Upper lobe of right lung (tissue), 1 donor: ENCODE measurements around the gene GPS1. TPM values are rescaled to one million over a fixed set of nuclear protein-coding genes. Genes with fewer than 3 reads are reported as not detected.

ENCODE experiments used
- ATAC-seq: fragments of 200-7000 bp; cut with Tn5 transposase; one replicate; pipeline ENCODE4 v1.9.1; 2020; ENCODE audit warnings: mild to moderate bottlenecking, moderate library complexity
- DNase-seq: peaks from one replicate; pipeline ENCODE4 v3.0.0-alpha.2; 2020
- H3K27ac ChIP-seq: fragments of 200-600 bp; one replicate; pipeline ENCODE4 v1.8.0; 2022
- H3K27me3 ChIP-seq: fragments of 200-600 bp; one replicate; pipeline ENCODE4 v1.8.0; 2022; ENCODE audit warnings: mild to moderate bottlenecking
- H3K36me3 ChIP-seq: fragments of 200-600 bp; one replicate; pipeline ENCODE4 v1.8.0; 2022
- H3K4me1 ChIP-seq: fragments of 200-600 bp; one replicate; pipeline ENCODE4 v1.8.0; 2022
- H3K4me3 ChIP-seq: fragments of 200-600 bp; one replicate; pipeline ENCODE4 v1.8.0; 2022; ENCODE audit warnings: mild to moderate bottlenecking
- H3K9me3 ChIP-seq: fragments of 200-600 bp; one replicate; pipeline ENCODE4 v1.8.0; 2022
- CTCF ChIP-seq: fragments of 200-600 bp; IDR thresholded peaks from one replicate; pipeline ENCODE4 v1.8.0; 2022; ENCODE audit warnings: antibody characterized with exemption
- intact Hi-C: fragments of 100-400 bp; cut with DNase I; formaldehyde crosslinking; loops from one replicate; pipeline ENCODE4 v1.11.0; 2022
- total RNA-seq: library from RNA; stranded (reverse); fragmentation: NEBNext Ultra II Directional; extraction: Animal tissue kit (Norgen Biotek cat#: 25700); gene quantifications from one replicate; pipeline ENCODE4 v1.2.1, GENCODE V29; 2021
- donor health status: DM: no; HTN: yes; CAD: no; lungs with severe emphysema.

The GPS1 gene
- total RNA-seq, 1 donor from 2014 or later: 78.0 TPM

- peaks cover 3% of the 10 kb centered on the region for H3K36me3 ChIP-seq
- H3K27ac ChIP-seq: no peak overlapping the region
- intact Hi-C loops: no loop called here
- no peak for ATAC-seq
- no peaks in the 10 kb centered on the region for H3K27me3 ChIP-seq
- DNase-seq: no peak
- no peaks in the 10 kb centered on the region for H3K9me3 ChIP-seq
- no peak for TF ChIP-seq CTCF
- no peaks in the 10 kb centered on the region for H3K4me1 ChIP-seq
- H3K4me3 ChIP-seq: no peak overlapping the region
Measured at GRCh38 chr17:82073446-82073845, 21.7 kb downstream of the GPS1 start.

- intact Hi-C loops: no loop called here
- H3K4me3 ChIP-seq: no peak overlapping the region
- H3K36me3 ChIP-seq: peaks cover 30% of the 10 kb centered on the region
- ATAC-seq: no peak
- no peak for TF ChIP-seq CTCF
- DNase-seq: no peak
- H3K27ac ChIP-seq: no peak overlapping the region
- no peaks in the 10 kb centered on the region for H3K27me3 ChIP-seq
- no peaks in the 10 kb centered on the region for H3K4me1 ChIP-seq
- H3K9me3 ChIP-seq: no peaks in the 10 kb centered on the region
Measured at GRCh38 chr17:82076018-82076784, 24.5 kb downstream of the GPS1 start.

- DNase-seq (no peak), ATAC-seq (peak; percentile 31)
- Histone ChIP-seq H3K4me3 (no peak overlapping the region), H3K4me1 (no peaks in the 10 kb centered on the region), H3K9me3 (no peaks in the 10 kb centered on the region), H3K27me3 (no peaks in the 10 kb centered on the region), H3K27ac (no peak overlapping the region), H3K36me3 (peaks cover 36% of the 10 kb centered on the region)
- TF ChIP-seq CTCF: no peak
- intact Hi-C loops: no loop called here
Measured at GRCh38 chr17:82076785-82077591, 25.3 kb downstream of the GPS1 start.

GRCh38 chr17:82077617-82078358 lies 26.1 kb downstream of the GPS1 start:
- H3K27me3 ChIP-seq: no peaks in the 10 kb centered on the region
- H3K4me3 ChIP-seq: no peak overlapping the region
- no peak for ATAC-seq
- H3K36me3 ChIP-seq: peaks cover 44% of the 10 kb centered on the region
- H3K27ac ChIP-seq: no peak overlapping the region
- no peaks in the 10 kb centered on the region for H3K9me3 ChIP-seq
- no peak for DNase-seq
- no peaks in the 10 kb centered on the region for H3K4me1 ChIP-seq
- intact Hi-C loops: no loop called here
- TF ChIP-seq CTCF: no peak

- H3K27me3 ChIP-seq: no peaks in the 10 kb centered on the region
- no peak for TF ChIP-seq CTCF
- ATAC-seq (no peak), DNase-seq (no peak)
- H3K4me1 ChIP-seq: no peaks in the 10 kb centered on the region
- intact Hi-C loops: no loop called here
- H3K36me3 ChIP-seq: peaks cover 50% of the 10 kb centered on the region
- no peaks in the 10 kb centered on the region for H3K9me3 ChIP-seq
- H3K27ac ChIP-seq: no peak overlapping the region
- H3K4me3 ChIP-seq: no peak overlapping the region
Measured at GRCh38 chr17:82078433-82078832, 26.7 kb downstream of the GPS1 start.
